RWPE2 (cell line): Measurements from ENCODE around the gene THAP8.
A peak's percentile ranks its signal among the peaks of the same experiment; 100 is the strongest.

Experiments
- ATAC-seq: fragments of 200-7000 bp; cut with Tn5 transposase; 3 replicates; pipeline ENCODE4 v1.9.1; 2021; ENCODE audit warnings: low read depth
- DNase-seq: peaks from one replicate; pipeline ENCODE4 v3.0.0-alpha.2; 2020; ENCODE audit warnings: low spot score
- H3K27ac ChIP-seq: fragments of 450-650 bp; 2 replicates; pipeline ENCODE4 v1.5.1; 2017; ENCODE audit warnings: mild to moderate bottlenecking; ENCODE audit not compliant: poor library complexity, severe bottlenecking
- H3K27me3 ChIP-seq: fragments of 250-450 bp; sonication (Bioruptor Pico); 2 replicates; pipeline ENCODE4 v1.5.1; 2021; ENCODE audit warnings: mild to moderate bottlenecking, moderate library complexity; ENCODE audit not compliant: insufficient read depth, poor library complexity, severe bottlenecking
- H3K36me3 ChIP-seq: fragments of 250-450 bp; sonication (Bioruptor Pico); 2 replicates; pipeline ENCODE4 v1.5.1; 2020; ENCODE audit warnings: low read depth, mild to moderate bottlenecking, moderate library complexity
- H3K4me1 ChIP-seq: fragments of 250-450 bp; sonication (Bioruptor Pico); 2 replicates; pipeline ENCODE4 v1.5.1; 2021; ENCODE audit warnings: mild to moderate bottlenecking, moderate library complexity; ENCODE audit not compliant: insufficient read depth, poor library complexity, severe bottlenecking
- H3K4me3 ChIP-seq: fragments of 250-450 bp; sonication (Bioruptor Pico); 2 replicates; pipeline ENCODE4 v1.5.1; 2021; ENCODE audit warnings: mild to moderate bottlenecking, moderate library complexity; ENCODE audit not compliant: severe bottlenecking
- H3K9me3 ChIP-seq: fragments of 250-450 bp; sonication (Bioruptor Pico); 2 replicates; pipeline ENCODE4 v1.5.1; 2021; ENCODE audit warnings: mild to moderate bottlenecking, moderate library complexity; ENCODE audit not compliant: severe bottlenecking
- CTCF ChIP-seq: fragments of 450-650 bp; IDR thresholded peaks from one replicate; pipeline ENCODE4 v1.5.1; 2017; ENCODE audit warnings: mild to moderate bottlenecking, moderate library complexity; ENCODE audit not compliant: poor library complexity, severe bottlenecking

The THAP8 gene

GRCh38 chr19:36009220-36009619, 44.9 kb downstream of the THAP8 start:
- peak overlapping the region; percentile 26 for H3K27ac ChIP-seq
- no peaks in the 10 kb centered on the region for H3K36me3 ChIP-seq
- peak overlapping the region; percentile 57 for H3K4me3 ChIP-seq
- no peaks in the 10 kb centered on the region for H3K9me3 ChIP-seq
- no peaks in the 10 kb centered on the region for H3K27me3 ChIP-seq
- DNase-seq, result no peak
- peak; percentile 54 for ATAC-seq
- TF ChIP-seq CTCF, result no peak
- H3K4me1 ChIP-seq, result no peaks in the 10 kb centered on the region

GRCh38 chr19:36008336-36008978, 45.6 kb downstream of the THAP8 start, which contains the start of gene SYNE4:
Gene SYNE4 (minus strand): TSS chr19:36008813. CDS start chr19:36008681, 132 bp downstream.
- peak within 1 kb of the TSS; percentile 57 for H3K4me3 ChIP-seq
- no peak for TF ChIP-seq CTCF

DNA sequence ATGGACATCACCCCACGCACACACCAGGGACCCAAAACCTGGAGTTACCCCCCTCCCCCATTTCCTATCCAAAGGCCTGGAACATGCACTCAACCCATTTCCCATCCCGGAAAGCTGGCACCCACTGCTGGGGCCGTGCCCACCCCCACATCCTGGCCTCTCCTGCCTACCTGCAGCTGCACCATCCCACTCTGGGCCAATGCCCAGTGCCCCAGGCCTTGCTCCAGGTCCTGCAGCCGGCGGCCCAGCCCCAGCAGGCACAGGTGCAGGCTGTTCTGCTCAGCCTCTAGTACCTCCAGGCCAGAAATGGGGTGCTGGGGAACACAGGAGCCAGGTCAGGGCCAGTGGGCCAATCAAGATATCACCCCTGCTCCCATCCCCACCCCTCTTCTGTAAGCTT, 47.1 kb downstream of the THAP8 start:
- TF ChIP-seq CTCF, result no peak
- Histone ChIP-seq H3K9me3 (no peaks in the 10 kb centered on the region), H3K36me3 (no peaks in the 10 kb centered on the region), H3K4me3 (no peak overlapping the region), H3K27me3 (no peaks in the 10 kb centered on the region), H3K27ac (no peak overlapping the region), H3K4me1 (no peaks in the 10 kb centered on the region)
- ATAC-seq (no peak), DNase-seq (no peak)

More at GRCh38 chr19:36008336-36008978, 45.6 kb downstream of the THAP8 start, which contains the start of gene SYNE4:
- H3K27ac ChIP-seq, result peak within 1 kb of the TSS; percentile 26
- no peaks in the 10 kb centered on the region for H3K9me3 ChIP-seq
- no peaks in the 10 kb centered on the region for H3K36me3 ChIP-seq
- no peak for DNase-seq
- ATAC-seq, result peak; percentile 76
- H3K27me3 ChIP-seq, result no peaks in the 10 kb centered on the region
- no peaks in the 10 kb centered on the region for H3K4me1 ChIP-seq

DNA sequence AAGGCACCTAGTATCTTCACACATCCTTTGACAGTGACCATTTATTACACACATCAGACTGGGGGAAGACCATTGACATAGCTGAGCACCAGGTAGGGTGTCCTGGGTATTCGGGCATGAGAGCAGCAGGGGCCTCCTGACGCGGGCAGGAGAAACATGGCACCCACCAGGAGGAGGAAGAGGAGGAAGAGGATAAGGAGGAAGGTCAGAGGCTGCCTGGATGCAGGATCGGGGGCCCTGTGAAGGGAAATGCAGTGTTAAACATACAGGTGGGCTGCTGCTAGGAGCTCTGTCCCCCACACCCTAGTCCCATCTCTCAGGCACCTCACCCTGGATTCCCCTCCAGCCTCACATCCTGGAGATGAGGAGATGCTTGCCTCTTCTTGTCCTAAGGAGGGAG, 50.8 kb downstream of the THAP8 start:
- DNase-seq (no peak), ATAC-seq (no peak)
- Histone ChIP-seq H3K36me3 (peaks cover 5% of the 10 kb centered on the region), H3K9me3 (no peaks in the 10 kb centered on the region), H3K4me3 (no peak overlapping the region), H3K27me3 (no peaks in the 10 kb centered on the region), H3K4me1 (no peaks in the 10 kb centered on the region), H3K27ac (no peak overlapping the region)
- TF ChIP-seq CTCF, result no peak

GRCh38 chr19:36001605-36002004, 52.5 kb downstream of the THAP8 start:
- no peak overlapping the region for H3K27ac ChIP-seq
- ATAC-seq (no peak), DNase-seq (no peak)
- H3K36me3 ChIP-seq, result peaks cover 12% of the 10 kb centered on the region
- TF ChIP-seq CTCF, result no peak
- H3K4me1 ChIP-seq, result no peaks in the 10 kb centered on the region
- no peak overlapping the region for H3K4me3 ChIP-seq
- no peaks in the 10 kb centered on the region for H3K9me3 ChIP-seq
- no peaks in the 10 kb centered on the region for H3K27me3 ChIP-seq
